Activated naive CD4-positive, alpha-beta T cell treated with anti-CD3 and anti-CD28 coated beads, Interleukin-2, amount 10 ng/mL, durations not matched to agents 7 days and 5 days (primary cell): ENCODE results near the gene GRM7.

Experiments used
- CTCF ChIA-PET: fragments of 350-600 bp; sonication (Branson Sonifier 250); formaldehyde crosslinking; loops from one replicate; lab custom pipeline; 2021; ENCODE audit warnings: antibody characterized with exemption; lab: Charles Lee
- DNase-seq: peaks from one replicate; pipeline ENCODE4 v3.0.0-alpha.2; 2020
- H3K27ac Mint-ChIP-seq: one replicate; pipeline ENCODE4 v1.8.0; 2021; ENCODE audit warnings: mild to moderate bottlenecking, moderate library complexity, mixed read lengths
- H3K27me3 Mint-ChIP-seq: one replicate; pipeline ENCODE4 v1.8.0; 2021; ENCODE audit warnings: mild to moderate bottlenecking, mixed read lengths
- H3K36me3 Mint-ChIP-seq: one replicate; pipeline ENCODE4 v1.8.0; 2021; ENCODE audit warnings: mixed read lengths
- H3K4me1 Mint-ChIP-seq: one replicate; pipeline ENCODE4 v1.8.0; 2021; ENCODE audit warnings: mixed read lengths
- H3K4me3 Mint-ChIP-seq: one replicate; pipeline ENCODE4 v1.8.0; 2021; ENCODE audit warnings: mild to moderate bottlenecking, moderate library complexity, mixed read lengths
- H3K9me3 Mint-ChIP-seq: one replicate; pipeline ENCODE4 v1.8.0; 2021; ENCODE audit warnings: mixed read lengths

The GRM7 gene

DNA sequence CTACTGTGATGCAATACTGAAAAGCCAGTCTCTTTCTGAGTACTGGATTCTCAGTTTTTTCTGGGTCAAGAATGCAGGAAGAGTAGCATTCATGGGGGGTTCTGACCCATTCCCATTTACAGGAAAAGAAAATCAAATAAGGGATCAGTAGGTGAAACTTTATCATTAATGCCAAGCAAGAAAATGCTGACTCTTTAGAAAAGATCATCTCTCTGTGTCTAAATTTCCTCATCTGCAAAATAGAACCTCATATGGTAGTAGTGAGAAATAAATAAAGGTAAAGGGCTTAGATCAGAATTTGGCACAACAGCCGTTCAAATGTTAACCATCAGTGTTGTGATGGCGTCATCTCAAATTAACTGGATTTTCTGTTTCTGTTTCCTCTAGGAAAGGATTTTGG is 833.1 kb downstream of the GRM7 start:
- H3K4me1 Mint-ChIP-seq: no peaks in the 10 kb centered on the region
- no peak for DNase-seq
- H3K27me3 Mint-ChIP-seq: no peaks in the 10 kb centered on the region
- H3K27ac Mint-ChIP-seq: no peak overlapping the region
- no peak overlapping the region for H3K4me3 Mint-ChIP-seq
- CTCF ChIA-PET: no interaction called here
- no peaks in the 10 kb centered on the region for H3K36me3 Mint-ChIP-seq
- no peaks in the 10 kb centered on the region for H3K9me3 Mint-ChIP-seq

DNA sequence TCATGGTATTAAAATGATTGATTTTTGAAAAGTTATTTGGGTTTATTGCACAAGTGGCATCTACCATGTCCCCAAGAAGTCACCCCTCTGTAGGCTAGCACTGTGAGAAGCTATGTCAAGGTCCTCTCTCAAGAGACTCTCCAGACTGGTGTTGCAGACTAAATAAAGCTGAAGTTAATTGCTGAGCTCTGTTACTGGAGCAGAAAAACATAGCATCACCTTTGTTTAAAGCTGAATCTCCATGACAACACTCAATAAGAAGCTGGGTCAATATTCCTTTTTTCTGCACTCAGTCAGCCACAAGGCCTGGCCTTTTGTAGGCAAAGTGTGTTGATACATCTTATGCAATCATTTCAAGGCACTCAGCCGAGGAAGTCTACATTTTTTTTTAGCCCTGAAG is 834.1 kb downstream of the GRM7 start:
- H3K9me3 Mint-ChIP-seq: no peaks in the 10 kb centered on the region
- H3K4me1 Mint-ChIP-seq: no peaks in the 10 kb centered on the region
- no peak overlapping the region for H3K27ac Mint-ChIP-seq
- CTCF ChIA-PET: no interaction called here
- H3K36me3 Mint-ChIP-seq: no peaks in the 10 kb centered on the region
- no peak for DNase-seq
- H3K4me3 Mint-ChIP-seq: no peak overlapping the region
- no peaks in the 10 kb centered on the region for H3K27me3 Mint-ChIP-seq

- CTCF ChIA-PET: no interaction called here
- Mint-ChIP-seq H3K27me3 (no peaks in the 10 kb centered on the region), H3K9me3 (no peaks in the 10 kb centered on the region), H3K27ac (no peak overlapping the region), H3K36me3 (no peaks in the 10 kb centered on the region), H3K4me1 (no peaks in the 10 kb centered on the region), H3K4me3 (no peak overlapping the region)
- no peak for DNase-seq
These were observed 835.4 kb downstream of the GRM7 start for GRCh38 chr3:7696320-7696719.

- no peaks in the 10 kb centered on the region for H3K4me1 Mint-ChIP-seq
- CTCF ChIA-PET: no interaction called here
These were observed 836.6 kb downstream of the GRM7 start for GRCh38 chr3:7697548-7697947.

DNA sequence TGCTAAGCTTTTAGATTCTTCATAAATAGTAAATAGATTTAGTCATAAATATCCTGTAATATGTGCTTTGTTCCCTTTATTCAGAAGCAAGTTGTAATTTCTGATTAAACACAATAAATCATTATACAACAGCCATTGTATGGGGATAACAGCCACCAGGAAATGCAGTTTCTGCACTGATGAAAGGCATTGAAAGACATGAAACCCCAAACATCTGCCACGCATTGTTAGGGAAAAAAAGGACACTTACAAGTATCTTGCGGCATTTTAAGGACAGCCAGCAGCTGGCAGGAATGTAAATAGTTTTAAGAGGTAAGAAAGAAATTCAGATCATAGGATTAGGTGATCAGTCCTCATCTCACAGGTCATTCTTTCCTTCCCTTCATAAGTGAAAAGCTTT is 839.6 kb downstream of the GRM7 start:
- Mint-ChIP-seq H3K27me3 (no peaks in the 10 kb centered on the region), H3K9me3 (no peaks in the 10 kb centered on the region), H3K27ac (no peak overlapping the region), H3K4me1 (no peaks in the 10 kb centered on the region), H3K4me3 (no peak overlapping the region), H3K36me3 (no peaks in the 10 kb centered on the region)
- DNase-seq: no peak
- CTCF ChIA-PET: no interaction called here

More at GRCh38 chr3:7697548-7697947, 836.6 kb downstream of the GRM7 start:
- Mint-ChIP-seq H3K27me3 (no peaks in the 10 kb centered on the region), H3K27ac (no peak overlapping the region), H3K36me3 (no peaks in the 10 kb centered on the region), H3K4me3 (no peak overlapping the region), H3K9me3 (no peaks in the 10 kb centered on the region)
- DNase-seq: no peak

DNA sequence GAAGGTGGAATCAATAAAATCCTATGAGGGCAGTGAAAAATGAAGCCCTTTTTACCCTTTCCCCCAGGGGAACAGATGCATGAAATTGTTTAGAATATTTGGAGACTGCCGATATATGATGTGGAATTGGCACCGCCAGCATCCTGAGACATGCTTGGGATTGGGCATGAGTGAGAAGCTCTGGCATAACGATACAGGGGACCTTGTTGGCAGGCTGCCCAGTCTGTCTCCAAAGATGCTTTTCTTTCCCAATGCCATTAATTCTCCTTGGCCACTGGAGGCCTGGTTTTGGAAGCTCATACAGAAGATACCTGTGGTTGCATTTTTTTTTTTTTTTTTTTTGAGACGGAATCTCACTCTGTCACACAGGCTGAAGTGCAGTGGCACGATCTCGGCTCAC is 840.1 kb downstream of the GRM7 start:
- Mint-ChIP-seq H3K4me1 (no peaks in the 10 kb centered on the region), H3K9me3 (no peaks in the 10 kb centered on the region), H3K36me3 (no peaks in the 10 kb centered on the region), H3K27me3 (no peaks in the 10 kb centered on the region), H3K27ac (no peak overlapping the region), H3K4me3 (no peak overlapping the region)
- CTCF ChIA-PET: no interaction called here
- DNase-seq: no peak

DNA sequence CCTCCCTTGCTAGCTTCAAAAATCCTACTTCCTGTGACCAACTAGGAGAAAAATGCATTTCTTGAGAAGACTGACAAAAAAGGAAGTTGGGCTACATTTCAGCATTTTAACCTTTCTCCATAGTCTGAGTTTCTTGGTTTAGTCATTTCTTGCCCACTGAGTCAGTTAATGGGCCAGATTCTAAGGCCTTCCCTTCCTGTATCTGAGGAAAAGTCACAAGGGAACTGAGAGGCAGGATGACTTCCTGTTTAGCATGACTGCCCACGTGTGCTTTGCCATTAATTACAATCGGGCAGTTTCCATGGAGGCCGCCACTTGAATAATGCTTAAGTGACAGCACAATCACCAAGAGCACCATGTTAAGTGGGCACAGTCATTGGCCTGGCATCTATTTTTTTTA is 846.3 kb downstream of the GRM7 start:
- Mint-ChIP-seq H3K4me3 (no peak overlapping the region), H3K27me3 (no peaks in the 10 kb centered on the region), H3K9me3 (peaks cover 2% of the 10 kb centered on the region), H3K4me1 (peaks cover 9% of the 10 kb centered on the region), H3K27ac (no peak overlapping the region), H3K36me3 (no peaks in the 10 kb centered on the region)
- CTCF ChIA-PET: no interaction called here
- DNase-seq: no peak

- H3K4me3 Mint-ChIP-seq: no peak overlapping the region
- CTCF ChIA-PET: no interaction called here
- H3K27ac Mint-ChIP-seq: no peak overlapping the region
These were observed 848.6 kb downstream of the GRM7 start for GRCh38 chr3:7709376-7710082.

DNA sequence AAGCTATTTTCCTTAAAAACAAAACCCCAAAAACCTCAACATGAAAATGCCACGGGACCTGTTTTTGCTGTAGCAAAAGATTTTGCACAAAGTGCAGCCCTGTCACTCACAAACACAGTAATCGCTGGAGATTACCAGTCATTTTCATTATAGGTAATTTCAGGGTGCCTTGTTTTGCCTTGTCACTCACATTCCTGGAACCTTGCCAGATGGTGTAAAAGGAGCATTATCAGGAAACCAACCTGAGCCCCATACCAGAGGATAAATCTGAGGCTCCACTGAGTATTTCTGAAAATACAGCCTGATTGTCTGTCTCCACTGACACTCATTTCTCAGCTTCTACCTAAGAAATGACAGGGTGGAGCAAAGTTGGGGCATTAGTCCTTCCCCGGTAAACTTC is 849.4 kb downstream of the GRM7 start:
- Mint-ChIP-seq H3K9me3 (peaks cover 2% of the 10 kb centered on the region), H3K27me3 (no peaks in the 10 kb centered on the region), H3K36me3 (no peaks in the 10 kb centered on the region), H3K27ac (no peak overlapping the region), H3K4me1 (peaks cover 9% of the 10 kb centered on the region), H3K4me3 (no peak overlapping the region)
- CTCF ChIA-PET: no interaction called here
- DNase-seq: no peak

More at GRCh38 chr3:7709376-7710082, 848.6 kb downstream of the GRM7 start:
- Mint-ChIP-seq H3K4me1 (peaks cover 9% of the 10 kb centered on the region), H3K27me3 (no peaks in the 10 kb centered on the region), H3K36me3 (no peaks in the 10 kb centered on the region), H3K9me3 (peaks cover 2% of the 10 kb centered on the region)
- no peak for DNase-seq

DNA sequence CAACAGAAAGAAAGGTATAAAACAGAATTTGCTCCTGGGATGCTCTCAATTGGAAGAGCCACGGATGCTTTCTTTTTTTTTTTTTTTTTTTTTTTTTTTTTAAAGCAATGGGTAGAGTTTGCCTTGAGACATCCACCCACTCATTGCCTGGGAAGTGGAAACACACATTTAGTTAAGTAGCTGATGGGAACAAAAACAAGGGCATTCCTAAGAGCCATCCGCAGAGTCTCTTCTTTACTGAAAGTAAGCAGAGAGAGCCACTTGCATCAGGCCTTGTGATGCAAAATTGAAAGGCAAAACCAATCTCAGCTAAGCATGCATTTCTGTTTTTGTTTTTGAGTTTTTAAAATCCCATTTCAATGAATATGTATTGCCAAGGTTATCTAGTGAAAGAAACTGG is 852.8 kb downstream of the GRM7 start:
- Mint-ChIP-seq H3K36me3 (no peaks in the 10 kb centered on the region), H3K9me3 (no peaks in the 10 kb centered on the region), H3K4me3 (no peak overlapping the region), H3K27me3 (no peaks in the 10 kb centered on the region), H3K27ac (no peak overlapping the region), H3K4me1 (peaks cover 5% of the 10 kb centered on the region)
- no peak for DNase-seq
- CTCF ChIA-PET: no interaction called here

DNA sequence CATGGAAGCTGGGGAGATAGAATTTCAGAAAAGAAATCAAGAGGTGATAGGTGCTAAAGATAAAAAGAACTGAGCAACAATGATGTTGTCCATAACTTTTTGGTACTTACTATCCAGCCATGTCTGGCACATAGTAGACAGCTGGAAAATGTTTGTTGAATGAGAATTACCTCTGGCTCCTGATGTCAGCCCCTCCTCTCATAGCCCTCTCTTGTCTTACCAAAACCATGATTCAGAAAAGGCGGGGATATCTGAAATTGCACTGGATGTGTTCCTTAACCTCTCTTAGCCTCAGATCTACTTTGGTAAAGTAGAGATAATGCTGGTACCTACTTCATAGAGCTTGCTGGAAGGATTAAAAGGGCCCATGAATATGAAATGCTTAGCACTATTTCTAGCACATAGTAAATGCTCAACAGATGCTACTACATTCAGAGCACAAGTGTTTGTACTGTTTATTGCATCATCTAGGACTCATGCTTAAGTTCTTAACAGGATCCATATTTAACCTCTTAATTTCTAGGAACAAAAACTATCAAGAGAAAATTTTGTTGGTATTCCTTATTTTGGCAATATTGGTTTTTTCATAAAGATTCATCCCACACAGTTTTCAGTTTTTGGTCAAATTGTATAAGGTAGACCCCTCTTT is 859.9 kb downstream of the GRM7 start:
- H3K36me3 Mint-ChIP-seq: no peaks in the 10 kb centered on the region
- H3K27ac Mint-ChIP-seq: no peak overlapping the region
- H3K4me1 Mint-ChIP-seq: no peaks in the 10 kb centered on the region
- H3K9me3 Mint-ChIP-seq: no peaks in the 10 kb centered on the region
- DNase-seq: no peak
- H3K27me3 Mint-ChIP-seq: no peaks in the 10 kb centered on the region
- CTCF ChIA-PET: no interaction called here
- no peak overlapping the region for H3K4me3 Mint-ChIP-seq

GRCh38 chr3:7721869-7722268 is 861.0 kb downstream of the GRM7 start:
- no peaks in the 10 kb centered on the region for H3K27me3 Mint-ChIP-seq
- no peaks in the 10 kb centered on the region for H3K9me3 Mint-ChIP-seq
- no peaks in the 10 kb centered on the region for H3K4me1 Mint-ChIP-seq
- H3K36me3 Mint-ChIP-seq: no peaks in the 10 kb centered on the region
- CTCF ChIA-PET: no interaction called here
- no peak for DNase-seq
- no peak overlapping the region for H3K27ac Mint-ChIP-seq
- H3K4me3 Mint-ChIP-seq: no peak overlapping the region

DNA sequence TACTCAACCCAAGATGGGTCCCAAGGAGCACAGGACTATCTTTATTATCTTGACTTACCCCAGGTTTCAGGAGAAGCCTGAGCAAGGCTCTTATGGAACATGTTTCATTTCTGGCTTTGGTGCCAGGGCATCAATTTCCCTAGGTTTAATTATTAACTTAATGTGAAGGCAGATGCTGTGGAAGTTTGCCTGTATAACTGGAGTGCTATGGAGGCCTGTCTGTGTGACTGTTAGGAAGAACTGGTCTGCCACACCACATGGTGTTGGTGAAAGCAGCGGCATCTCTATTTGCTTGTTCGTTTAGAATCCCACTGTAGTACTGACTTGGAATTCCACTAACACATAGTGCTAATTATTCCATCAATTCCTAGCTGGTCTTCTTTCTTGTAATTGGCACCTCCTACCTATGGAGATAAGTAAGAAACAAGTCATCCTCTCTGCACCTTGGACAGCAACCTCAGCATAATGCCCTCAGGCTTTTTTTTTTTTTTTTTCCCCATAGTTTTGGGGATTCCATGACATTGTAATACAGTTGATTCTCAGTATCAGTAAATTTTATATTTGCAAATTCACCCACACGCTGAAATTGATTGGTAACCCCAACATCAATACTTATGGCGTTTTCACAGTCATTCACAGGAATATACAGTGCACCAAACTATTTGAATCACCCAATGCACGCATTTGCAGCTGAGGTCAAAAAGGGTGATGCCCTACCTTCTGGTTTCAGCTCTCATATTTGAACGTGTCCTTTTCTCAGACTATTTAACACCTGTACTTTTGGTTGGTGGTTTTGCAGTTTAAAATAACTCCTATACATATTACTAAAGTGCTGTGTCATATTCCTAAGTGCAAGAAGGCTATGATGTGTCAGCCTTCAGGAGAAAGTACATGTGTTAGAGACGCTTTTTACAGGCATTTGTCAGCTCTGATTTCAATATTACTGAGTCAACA is 867.9 kb downstream of the GRM7 start:
- Mint-ChIP-seq H3K36me3 (no peaks in the 10 kb centered on the region), H3K27ac (no peak overlapping the region), H3K9me3 (peaks cover 2% of the 10 kb centered on the region), H3K27me3 (no peaks in the 10 kb centered on the region), H3K4me3 (no peak overlapping the region), H3K4me1 (no peaks in the 10 kb centered on the region)
- no peak for DNase-seq
- CTCF ChIA-PET: interaction anchor here (0.7 kb wide), 1 partner anchor 688 kb away, joined by 3 read pairs; no protein-coding TSS in a partner anchor

GRCh38 chr3:7733933-7734332 is 873.0 kb downstream of the GRM7 start:
- Mint-ChIP-seq H3K27me3 (no peaks in the 10 kb centered on the region), H3K4me1 (no peaks in the 10 kb centered on the region), H3K36me3 (no peaks in the 10 kb centered on the region), H3K4me3 (no peak overlapping the region), H3K9me3 (peaks cover 2% of the 10 kb centered on the region), H3K27ac (no peak overlapping the region)
- CTCF ChIA-PET: no interaction called here
- no peak for DNase-seq
